Activated CD8-positive, alpha-beta memory T cell treated with anti-CD3 and anti-CD28 coated beads, Interleukin-2, amount 10 ng/mL, durations not matched to agents 7 days and 5 days (primary cell): Measurements from ENCODE around the gene HMGB2. TPM values are rescaled to one million over a fixed set of nuclear protein-coding genes. Genes with fewer than 3 reads are reported as not detected.

Source experiments
- ATAC-seq: fragments of 150-1000 bp; cut with Tn5 transposase; one replicate; pipeline ENCODE4 v1.10.0; 2021; ENCODE audit warnings: moderate library complexity
- CTCF ChIA-PET: fragments of 350-600 bp; sonication (Branson Sonifier 250); formaldehyde crosslinking; loops from one replicate; lab custom pipeline; 2021; ENCODE audit warnings: antibody characterized with exemption; lab: Charles Lee
- DNase-seq: peaks from one replicate; pipeline ENCODE4 v3.0.0-alpha.2; 2020
- H3K27ac Mint-ChIP-seq: one replicate; pipeline ENCODE4 v1.8.0; 2021; ENCODE audit warnings: mild to moderate bottlenecking, mixed read lengths
- H3K27me3 Mint-ChIP-seq: one replicate; pipeline ENCODE4 v1.8.0; 2021; ENCODE audit warnings: mixed read lengths
- H3K36me3 Mint-ChIP-seq: one replicate; pipeline ENCODE4 v1.8.0; 2021; ENCODE audit warnings: mild to moderate bottlenecking, mixed read lengths
- H3K4me1 Mint-ChIP-seq: one replicate; pipeline ENCODE4 v1.8.0; 2021; ENCODE audit warnings: mixed read lengths
- H3K4me3 Mint-ChIP-seq: one replicate; pipeline ENCODE4 v1.8.0; 2021; ENCODE audit warnings: mild to moderate bottlenecking, moderate library complexity, mixed read lengths
- H3K9me3 Mint-ChIP-seq: one replicate; pipeline ENCODE4 v1.8.0; 2022; ENCODE audit warnings: low read depth, mixed read lengths
- total RNA-seq, 2 experiments: library from RNA; stranded (reverse); gene quantifications; one replicate each; pipeline ENCODE4 v1.2.3, GENCODE V29; 2021

The HMGB2 gene
- total RNA-seq, 2 experiments from 2014 or later: 646 to 837 TPM

DNA sequence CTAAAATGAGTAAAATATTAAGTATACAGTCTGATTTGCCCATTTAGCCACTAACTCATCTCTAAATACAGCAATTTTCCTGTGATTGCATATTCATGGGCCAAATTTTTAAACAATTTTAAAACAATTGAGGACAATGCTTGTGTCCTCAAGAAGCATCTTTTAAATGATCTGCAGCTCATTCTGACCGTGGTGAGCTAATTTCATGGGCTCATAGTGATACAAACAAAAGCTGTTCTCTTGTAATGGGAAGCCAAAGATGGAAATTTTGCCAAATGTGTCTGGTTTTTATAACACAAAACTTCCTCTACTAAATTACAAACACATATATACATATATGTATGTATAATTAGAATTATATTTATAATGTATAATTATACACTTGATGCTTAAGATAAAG is 39.7 kb downstream of the HMGB2 start:
- H3K27ac Mint-ChIP-seq: no peak overlapping the region
- no peak overlapping the region for H3K4me3 Mint-ChIP-seq
- no peak for DNase-seq
- CTCF ChIA-PET: no interaction called here
- H3K9me3 Mint-ChIP-seq: no peaks in the 10 kb centered on the region
- H3K4me1 Mint-ChIP-seq: peaks cover under 1% of the 10 kb centered on the region
- H3K27me3 Mint-ChIP-seq: no peaks in the 10 kb centered on the region
- H3K36me3 Mint-ChIP-seq: no peaks in the 10 kb centered on the region
- ATAC-seq: no peak

DNA sequence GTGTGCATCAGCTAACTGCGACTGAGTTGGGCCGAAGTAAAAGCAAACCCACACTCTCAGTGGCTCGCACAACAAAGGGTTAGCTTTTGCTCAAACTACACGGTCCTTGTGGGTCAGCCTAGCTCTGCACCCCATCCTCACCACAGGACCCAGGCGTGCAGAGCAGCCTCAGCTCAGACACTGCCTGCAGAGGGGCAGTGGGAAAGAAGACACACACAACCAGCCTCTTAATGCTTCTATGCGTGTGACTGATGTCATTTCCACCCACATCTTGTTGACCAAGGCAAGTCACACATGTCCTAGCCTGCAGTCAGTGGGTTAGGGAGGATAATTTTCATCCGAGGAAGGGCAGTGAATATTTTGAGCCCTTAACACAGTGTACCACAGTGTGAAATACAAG is 40.5 kb downstream of the HMGB2 start:
- Mint-ChIP-seq H3K27me3 (no peaks in the 10 kb centered on the region), H3K27ac (no peak overlapping the region), H3K36me3 (no peaks in the 10 kb centered on the region), H3K4me1 (peaks cover 6% of the 10 kb centered on the region), H3K4me3 (no peak overlapping the region), H3K9me3 (no peaks in the 10 kb centered on the region)
- ATAC-seq (no peak), DNase-seq (no peak)
- CTCF ChIA-PET: interaction anchor here (1.0 to 2.9 kb wide), 3 partner anchors 8 to 280 kb away, joined by 3 to 22 read pairs (median 7); no protein-coding TSS in a partner anchor

DNA sequence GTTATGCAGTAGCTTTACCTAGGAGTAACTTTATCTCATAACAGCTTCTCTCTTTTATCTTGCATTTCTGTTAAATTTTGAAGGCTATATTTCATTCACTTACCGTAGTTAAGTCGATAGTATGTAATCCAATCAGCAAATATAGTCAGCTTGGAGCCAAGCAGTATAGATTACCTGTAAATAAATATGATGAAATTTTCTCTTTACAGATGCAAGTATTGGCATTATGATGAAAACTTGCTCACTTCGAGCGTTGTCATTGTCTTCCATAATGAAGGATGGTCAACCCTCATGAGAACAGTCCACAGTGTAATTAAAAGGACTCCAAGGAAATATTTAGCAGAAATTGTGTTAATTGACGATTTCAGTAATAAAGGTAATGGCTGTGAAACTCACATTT is 42.3 kb downstream of the HMGB2 start:
- DNase-seq (no peak), ATAC-seq (no peak)
- peaks cover 4% of the 10 kb centered on the region for H3K36me3 Mint-ChIP-seq

DNA sequence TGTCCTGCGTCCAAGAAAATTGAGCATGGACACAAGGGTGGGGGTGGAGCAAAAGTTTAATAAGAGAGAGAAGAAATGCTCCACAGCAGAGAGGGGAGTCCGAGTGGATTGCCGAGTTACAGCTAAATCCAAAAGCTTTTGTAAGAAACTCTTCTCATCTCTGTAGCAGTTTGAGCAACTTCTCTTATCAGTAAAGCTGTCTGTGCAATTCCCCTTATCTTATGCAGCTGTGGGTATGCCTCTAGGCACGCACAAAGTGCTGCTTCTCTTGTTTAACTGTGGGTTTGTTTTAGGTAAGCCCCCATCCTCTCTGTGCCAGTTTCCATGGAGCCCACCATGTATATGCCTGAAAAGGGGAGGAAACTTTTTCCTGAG is 44.8 kb downstream of the HMGB2 start:
- no peak overlapping the region for H3K27ac Mint-ChIP-seq
- no peaks in the 10 kb centered on the region for H3K9me3 Mint-ChIP-seq
- peak overlapping the region; percentile 26 for H3K4me3 Mint-ChIP-seq
- no peaks in the 10 kb centered on the region for H3K27me3 Mint-ChIP-seq
- H3K4me1 Mint-ChIP-seq: peaks cover 12% of the 10 kb centered on the region
- ATAC-seq: no peak
- no peak for DNase-seq
- CTCF ChIA-PET: interaction anchor here (0.8 to 1.7 kb wide), 7 partner anchors 9 to 131 kb away, joined by 3 to 5 read pairs (median 3); no protein-coding TSS in a partner anchor
- peaks cover 19% of the 10 kb centered on the region for H3K36me3 Mint-ChIP-seq

More for the DNA sequence above, 42.3 kb downstream of the HMGB2 start:
- no peaks in the 10 kb centered on the region for H3K9me3 Mint-ChIP-seq
- no peak overlapping the region for H3K27ac Mint-ChIP-seq
- CTCF ChIA-PET: interaction anchor here (1.0 to 2.9 kb wide), 5 partner anchors 10 to 278 kb away, joined by 3 to 22 read pairs (median 3); no protein-coding TSS in a partner anchor
- no peak overlapping the region for H3K4me3 Mint-ChIP-seq
- no peaks in the 10 kb centered on the region for H3K27me3 Mint-ChIP-seq
- peaks cover 12% of the 10 kb centered on the region for H3K4me1 Mint-ChIP-seq

DNA sequence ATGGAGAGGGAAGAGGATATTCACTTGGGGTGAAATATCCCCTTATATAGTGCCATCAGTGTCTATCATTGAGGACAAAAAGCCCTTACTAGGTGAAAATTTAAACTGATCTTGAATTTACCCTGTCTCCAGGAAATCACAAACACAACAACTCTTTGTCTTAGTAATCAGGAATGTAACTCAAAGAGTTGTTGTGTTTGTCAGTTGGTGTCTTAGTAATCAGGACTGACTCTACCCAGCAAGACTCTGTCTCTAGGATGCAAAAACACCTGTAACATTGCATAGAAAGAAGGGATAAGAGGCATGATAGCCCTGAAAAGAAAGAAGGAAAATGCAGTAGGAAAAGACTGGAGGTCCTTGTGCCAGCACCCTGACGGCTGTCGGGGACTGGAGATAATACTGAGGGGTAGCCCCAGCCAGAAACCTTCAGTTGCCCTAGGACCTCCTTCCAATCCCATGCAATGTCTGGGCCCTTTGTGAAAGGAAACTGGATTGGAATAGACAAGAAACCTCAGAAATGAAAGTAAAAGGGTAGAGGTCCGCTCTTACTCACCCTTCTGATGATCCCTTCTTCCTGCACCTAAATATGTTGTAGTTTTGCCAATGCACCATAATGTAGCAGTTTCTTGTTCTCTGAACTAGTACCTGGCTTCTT is 45.3 kb downstream of the HMGB2 start:
- Mint-ChIP-seq H3K4me3 (peak overlapping the region; percentile 26), H3K27me3 (no peaks in the 10 kb centered on the region), H3K36me3 (peaks cover 19% of the 10 kb centered on the region), H3K4me1 (peaks cover 12% of the 10 kb centered on the region), H3K27ac (peak overlapping the region; percentile 56), H3K9me3 (no peaks in the 10 kb centered on the region)
- CTCF ChIA-PET: interaction anchor here (0.7 to 1.7 kb wide), 7 partner anchors 13 to 1070 kb away, joined by 3 to 5 read pairs (median 3); no protein-coding TSS in a partner anchor
- ATAC-seq (peak; percentile 30), DNase-seq (no peak)

DNA sequence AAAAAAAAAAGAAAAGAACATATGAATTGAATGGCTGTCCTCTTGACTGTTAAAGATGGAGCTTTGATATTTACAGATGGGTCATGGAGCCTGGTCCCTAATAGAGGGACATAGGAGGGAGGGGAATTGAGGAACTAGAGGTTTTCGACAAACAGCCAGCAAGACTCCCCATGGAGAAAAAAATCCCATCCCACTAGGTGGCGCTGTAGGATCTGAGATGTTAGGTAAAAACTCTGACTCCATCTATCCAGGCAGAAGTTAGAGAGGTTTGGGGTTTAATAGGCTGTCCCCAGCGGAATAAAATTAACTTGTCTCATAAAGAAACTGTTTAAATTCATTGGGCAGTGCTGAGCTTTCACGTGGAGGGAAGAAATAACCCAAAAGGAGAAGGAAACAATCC is 45.9 kb downstream of the HMGB2 start:
- peak; percentile 77 for DNase-seq
- Mint-ChIP-seq H3K27me3 (no peaks in the 10 kb centered on the region), H3K9me3 (no peaks in the 10 kb centered on the region), H3K4me1 (peaks cover 12% of the 10 kb centered on the region), H3K27ac (peak overlapping the region; percentile 56), H3K36me3 (peaks cover 19% of the 10 kb centered on the region), H3K4me3 (peak overlapping the region; percentile 10)
- CTCF ChIA-PET: interaction anchor here (0.7 to 1.7 kb wide), 6 partner anchors 13 to 1070 kb away, joined by 3 read pairs; no protein-coding TSS in a partner anchor
- ATAC-seq: peak; percentile 36

DNA sequence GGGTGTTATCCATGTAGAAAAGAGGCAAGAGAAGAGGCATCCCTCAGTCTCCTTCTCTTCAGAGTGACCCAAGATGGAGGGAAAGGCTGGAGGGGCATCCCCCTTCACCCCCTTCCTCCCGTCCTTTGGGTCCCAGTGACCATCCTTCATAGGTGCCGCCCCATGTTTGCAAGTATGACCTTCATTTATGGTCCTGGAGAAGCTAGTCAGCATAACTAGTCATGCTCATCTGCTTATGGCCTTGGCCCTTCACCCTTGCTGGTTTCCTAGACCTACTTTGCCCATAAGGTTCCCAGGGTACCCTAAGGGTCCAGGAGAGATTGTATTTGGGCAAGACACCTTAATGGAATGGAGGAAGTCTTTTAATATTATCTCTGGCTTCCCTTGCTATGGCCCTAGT is 46.7 kb downstream of the HMGB2 start:
- Mint-ChIP-seq H3K4me3 (no peak overlapping the region), H3K36me3 (peaks cover 19% of the 10 kb centered on the region), H3K4me1 (peaks cover 12% of the 10 kb centered on the region), H3K9me3 (peaks cover under 1% of the 10 kb centered on the region), H3K27me3 (no peaks in the 10 kb centered on the region), H3K27ac (no peak overlapping the region)
- DNase-seq (no peak), ATAC-seq (no peak)
- CTCF ChIA-PET: interaction anchor here (0.8 to 1.7 kb wide), 5 partner anchors 12 to 207 kb away, joined by 3 to 9 read pairs (median 3); no protein-coding TSS in a partner anchor

DNA sequence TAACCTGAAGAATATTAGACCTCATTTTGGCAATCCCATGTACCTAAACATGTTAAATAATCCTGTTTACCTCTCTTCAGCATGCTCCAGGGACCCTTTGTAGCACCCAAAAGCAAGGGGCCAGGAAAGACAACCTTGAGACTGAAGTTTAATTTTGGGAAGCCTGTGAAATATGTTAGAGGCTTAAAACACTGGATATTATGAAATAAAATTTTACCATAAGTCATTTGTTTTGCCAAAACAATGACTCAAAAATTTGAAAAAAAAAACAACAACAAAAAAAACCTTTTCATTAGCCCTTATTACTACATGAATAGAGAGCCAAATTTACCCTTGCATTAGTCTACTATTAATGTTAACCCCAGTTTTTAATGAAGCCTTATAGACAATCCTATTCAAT is 49.7 kb downstream of the HMGB2 start:
- peaks cover 11% of the 10 kb centered on the region for H3K4me1 Mint-ChIP-seq
- ATAC-seq: no peak
- H3K36me3 Mint-ChIP-seq: peaks cover 19% of the 10 kb centered on the region
- no peak for DNase-seq
- CTCF ChIA-PET: no interaction called here
- peaks cover 3% of the 10 kb centered on the region for H3K9me3 Mint-ChIP-seq
- H3K27me3 Mint-ChIP-seq: no peaks in the 10 kb centered on the region
- H3K27ac Mint-ChIP-seq: no peak overlapping the region
- no peak overlapping the region for H3K4me3 Mint-ChIP-seq

DNA sequence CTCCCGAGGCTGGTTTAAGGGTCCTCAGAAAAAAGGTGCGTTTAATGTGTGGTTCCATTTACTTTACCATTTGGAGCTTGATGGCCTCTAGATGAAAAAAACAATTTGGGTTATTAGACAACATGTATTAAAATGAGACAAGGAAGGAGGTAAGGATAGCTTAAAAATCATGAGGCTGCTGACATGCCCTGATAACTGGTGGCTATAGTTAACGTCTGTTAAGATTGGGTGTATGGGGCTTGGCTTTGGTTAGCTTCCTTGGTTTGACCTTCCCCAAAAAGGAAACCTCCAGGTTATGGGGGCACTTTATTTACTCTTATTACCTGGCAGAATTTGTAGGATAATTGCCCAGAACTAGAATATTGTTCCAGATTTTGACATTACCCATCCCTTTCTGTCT is 51.5 kb downstream of the HMGB2 start:
- CTCF ChIA-PET: interaction anchor here (0.9 to 1.2 kb wide), 2 partner anchors 19 to 272 kb away, joined by 3 to 4 read pairs; no protein-coding TSS in a partner anchor
- no peaks in the 10 kb centered on the region for H3K27me3 Mint-ChIP-seq
- H3K9me3 Mint-ChIP-seq: peaks cover 3% of the 10 kb centered on the region
- no peak overlapping the region for H3K4me3 Mint-ChIP-seq
- H3K36me3 Mint-ChIP-seq: peaks cover 18% of the 10 kb centered on the region
- DNase-seq (no peak), ATAC-seq (no peak)
- H3K27ac Mint-ChIP-seq: no peak overlapping the region
- H3K4me1 Mint-ChIP-seq: no peaks in the 10 kb centered on the region

DNA sequence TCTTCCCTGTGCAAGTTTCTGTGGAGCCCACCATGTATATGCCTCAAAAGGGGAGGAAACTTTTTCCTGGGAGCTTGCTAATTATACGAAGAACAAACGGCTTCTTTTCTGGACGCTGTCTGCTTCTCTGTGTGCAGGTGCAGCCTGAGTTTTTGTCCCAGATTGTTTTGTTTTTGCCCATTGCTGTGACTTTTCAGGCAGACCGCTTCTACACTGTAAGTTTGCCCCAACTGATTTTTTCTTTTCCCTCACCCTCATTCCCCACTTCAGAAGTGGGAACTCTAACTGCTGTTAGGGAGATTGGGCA is 51.9 kb downstream of the HMGB2 start:
- CTCF ChIA-PET: interaction anchor here (0.9 to 1.2 kb wide), 2 partner anchors 19 to 272 kb away, joined by 3 to 4 read pairs; no protein-coding TSS in a partner anchor
- Mint-ChIP-seq H3K4me3 (no peak overlapping the region), H3K4me1 (no peaks in the 10 kb centered on the region), H3K36me3 (peaks cover 17% of the 10 kb centered on the region), H3K9me3 (peaks cover 3% of the 10 kb centered on the region), H3K27ac (no peak overlapping the region), H3K27me3 (no peaks in the 10 kb centered on the region)
- no peak for DNase-seq
- no peak for ATAC-seq

DNA sequence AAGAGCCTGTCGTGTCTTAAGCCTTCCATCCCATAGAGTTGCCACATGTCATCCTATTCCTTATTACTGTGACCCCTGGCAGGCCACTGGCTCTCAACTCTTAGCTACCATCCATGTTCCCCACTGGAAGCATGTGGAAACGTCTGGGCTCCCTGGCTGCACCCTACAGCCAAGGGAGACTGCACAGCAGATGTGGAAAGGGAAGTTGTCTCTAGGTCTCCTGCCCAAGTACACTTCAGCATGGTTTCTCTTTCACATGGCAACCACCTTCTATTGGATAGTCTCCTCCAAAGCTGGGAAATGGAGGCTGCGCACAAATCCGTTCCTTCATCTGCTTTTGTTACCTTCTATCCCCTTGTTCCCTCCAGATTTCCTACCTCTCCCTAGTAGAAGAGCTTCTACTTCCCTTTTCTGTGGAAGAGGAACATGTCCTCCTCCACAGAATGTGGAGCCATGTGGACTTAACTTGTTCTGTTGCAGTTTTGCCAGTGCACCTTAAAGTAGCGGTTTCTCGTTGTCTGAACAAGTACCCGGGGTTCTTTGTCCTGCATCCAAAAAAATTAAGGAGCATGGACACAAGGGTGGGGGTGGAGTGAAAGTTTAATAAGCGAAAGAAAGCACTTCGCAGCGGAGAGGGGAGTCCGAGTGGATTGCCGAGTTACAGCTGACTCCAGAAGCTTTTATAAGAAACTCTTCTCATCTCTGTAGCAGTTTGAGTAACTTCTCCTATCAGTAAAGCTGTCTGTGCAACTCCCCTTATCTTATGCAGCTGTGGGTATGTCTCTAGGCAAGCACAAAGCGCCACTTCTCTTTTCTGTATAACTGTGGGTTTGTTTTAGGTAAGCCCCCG is 52.5 kb downstream of the HMGB2 start:
- Mint-ChIP-seq H3K27ac (no peak overlapping the region), H3K4me1 (no peaks in the 10 kb centered on the region)
- CTCF ChIA-PET: interaction anchor here (1.2 kb wide), 1 partner anchor 271 kb away, joined by 3 read pairs; no protein-coding TSS in a partner anchor

More for the DNA sequence above, 52.5 kb downstream of the HMGB2 start:
- no peak overlapping the region for H3K4me3 Mint-ChIP-seq
- no peaks in the 10 kb centered on the region for H3K27me3 Mint-ChIP-seq
- ATAC-seq (no peak), DNase-seq (no peak)
- H3K9me3 Mint-ChIP-seq: peaks cover 3% of the 10 kb centered on the region
- peaks cover 13% of the 10 kb centered on the region for H3K36me3 Mint-ChIP-seq
